ENCODE measurements around the gene ACSM2B. TPM values are rescaled to one million over a fixed set of nuclear protein-coding genes. Genes with fewer than 3 reads are reported as not detected.
"Not testable (repeated sequence)": the region's sequence is repeated elsewhere in the genome, so short reads cannot be mapped to it uniquely, and the experiment has no call there.

Gene ACSM2B
- total and polyA plus RNA-seq, 8 donors: 0.58 to 1.8 (median 0.90) TPM; not detected in 2

- H3K4me3 ChIP-seq; H3K4me1 ChIP-seq; DNase-seq; ATAC-seq; intact Hi-C loops (cut with DNase I); H3K27me3 ChIP-seq; H3K36me3 ChIP-seq; H3K27ac ChIP-seq; H3K9me3 ChIP-seq: not testable (repeated sequence)
These were observed 9.9 kb upstream of the ACSM2B start for GRCh38 chr16:20586112-20586511.

GRCh38 chr16:20580487-20581259, 4.5 kb upstream of the ACSM2B start:
- H3K4me1 ChIP-seq; intact Hi-C loops (cut with DNase I); DNase-seq; H3K4me3 ChIP-seq; H3K27ac ChIP-seq; H3K27me3 ChIP-seq; ATAC-seq; H3K9me3 ChIP-seq; H3K36me3 ChIP-seq: not testable (repeated sequence)

GRCh38 chr16:20578091-20578490, 1.9 kb upstream of the ACSM2B start:
- H3K36me3 ChIP-seq; DNase-seq; H3K4me3 ChIP-seq; H3K9me3 ChIP-seq; ATAC-seq; H3K27me3 ChIP-seq; intact Hi-C loops (cut with DNase I); H3K27ac ChIP-seq; H3K4me1 ChIP-seq: not testable (repeated sequence)

- H3K27ac ChIP-seq; ATAC-seq; intact Hi-C loops (cut with DNase I); H3K4me1 ChIP-seq; H3K9me3 ChIP-seq; H3K36me3 ChIP-seq; DNase-seq; H3K27me3 ChIP-seq; H3K4me3 ChIP-seq: not testable (repeated sequence)
These were observed 7.0 kb downstream of the ACSM2B start for GRCh38 chr16:20569117-20569651.

GRCh38 chr16:20568404-20568803, 7.8 kb downstream of the ACSM2B start:
- TF ChIP-seq CTCF (IDR thresholded peaks at IDR 0.05): no peak
- DNase-seq (no peak), ATAC-seq (no peak)
- H3K27me3 ChIP-seq: no peaks in the 10 kb centered on the region
- H3K36me3 ChIP-seq: no peaks in the 10 kb centered on the region
- intact Hi-C loops (cut with DNase I): no loop called here
- no peaks in the 10 kb centered on the region for H3K9me3 ChIP-seq
- no peak overlapping the region for H3K4me3 ChIP-seq
- H3K4me1 ChIP-seq: no peaks in the 10 kb centered on the region
- H3K27ac ChIP-seq: no peak overlapping the region

GRCh38 chr16:20566864-20567263, 9.3 kb downstream of the ACSM2B start:
- H3K27me3 ChIP-seq: no peaks in the 10 kb centered on the region
- DNase-seq (no peak), ATAC-seq (no peak)
- no peak overlapping the region for H3K4me3 ChIP-seq
- TF ChIP-seq CTCF (IDR thresholded peaks at IDR 0.05): no peak
- H3K9me3 ChIP-seq: peaks cover 0 to 12% of the 10 kb centered on the region in 2 donors
- intact Hi-C loops (cut with DNase I): no loop called here
- no peaks in the 10 kb centered on the region for H3K36me3 ChIP-seq
- H3K27ac ChIP-seq: no peak overlapping the region
- no peaks in the 10 kb centered on the region for H3K4me1 ChIP-seq

- ATAC-seq; DNase-seq; H3K4me1 ChIP-seq; H3K27ac ChIP-seq; H3K36me3 ChIP-seq; intact Hi-C loops (cut with DNase I); H3K4me3 ChIP-seq; H3K27me3 ChIP-seq: not testable (repeated sequence)
- peaks cover 0 to 13% of the 10 kb centered on the region in 2 donors for H3K9me3 ChIP-seq
These were observed 10.8 kb downstream of the ACSM2B start for GRCh38 chr16:20565334-20565733.

- ATAC-seq; DNase-seq; intact Hi-C loops (cut with DNase I); H3K27me3 ChIP-seq; H3K4me1 ChIP-seq; H3K4me3 ChIP-seq; H3K36me3 ChIP-seq; H3K27ac ChIP-seq: not testable (repeated sequence)
- peaks cover 0 to 13% of the 10 kb centered on the region in 2 donors for H3K9me3 ChIP-seq
These were observed 11.9 kb downstream of the ACSM2B start for GRCh38 chr16:20564218-20564617.

GRCh38 chr16:20555628-20556027, 20.5 kb downstream of the ACSM2B start:
- DNase-seq; H3K9me3 ChIP-seq; H3K27ac ChIP-seq; ATAC-seq; intact Hi-C loops (cut with DNase I); H3K4me3 ChIP-seq; H3K4me1 ChIP-seq; H3K27me3 ChIP-seq; H3K36me3 ChIP-seq: not testable (repeated sequence)

GRCh38 chr16:20554689-20555088, 21.5 kb downstream of the ACSM2B start:
- H3K27ac ChIP-seq; H3K27me3 ChIP-seq; DNase-seq; H3K36me3 ChIP-seq; ATAC-seq; H3K4me1 ChIP-seq; intact Hi-C loops (cut with DNase I); H3K9me3 ChIP-seq; H3K4me3 ChIP-seq: not testable (repeated sequence)

- H3K4me1 ChIP-seq; H3K27me3 ChIP-seq; H3K27ac ChIP-seq; ATAC-seq; intact Hi-C loops (cut with DNase I); H3K4me3 ChIP-seq; H3K9me3 ChIP-seq; H3K36me3 ChIP-seq; DNase-seq: not testable (repeated sequence)
These were observed 22.7 kb downstream of the ACSM2B start for GRCh38 chr16:20553493-20553892.

Data from left lung (tissue), 10 donors.